Panc1 (cell line): ENCODE results near the gene TBRG1.

Source experiments
- POLR2AphosphoS5 ChIP-seq: IDR thresholded peaks from 2 replicates; pipeline ENCODE4 v1.6.1; 2012; ENCODE audit warnings: mild to moderate bottlenecking, low read depth, low read length, moderate library complexity
- SIN3A ChIP-seq: IDR thresholded peaks from 2 replicates; pipeline ENCODE4 v1.6.1; 2012; ENCODE audit warnings: low read depth, mild to moderate bottlenecking, low read length, moderate library complexity, borderline replicate concordance; ENCODE audit not compliant: insufficient read depth
- TF ChIP-seq, protein P1 (sequence below): fragments of 450-650 bp; IDR thresholded peaks from 2 replicates; pipeline ENCODE4 v1.5.1; 2017; ENCODE audit warnings: mild to moderate bottlenecking
- TF ChIP-seq, protein P2 (sequence below), 2 experiments: IDR thresholded peaks; 2 replicates each; pipeline ENCODE4 v1.6.1; 2011 to 2012; ENCODE audit warnings: low read depth in 2 of 2, control low read depth in 1 of 2, low read length in 1 of 2, mild to moderate bottlenecking in 1 of 2, moderate library complexity in 1 of 2; ENCODE audit not compliant: insufficient read depth in 1 of 2

DNA sequence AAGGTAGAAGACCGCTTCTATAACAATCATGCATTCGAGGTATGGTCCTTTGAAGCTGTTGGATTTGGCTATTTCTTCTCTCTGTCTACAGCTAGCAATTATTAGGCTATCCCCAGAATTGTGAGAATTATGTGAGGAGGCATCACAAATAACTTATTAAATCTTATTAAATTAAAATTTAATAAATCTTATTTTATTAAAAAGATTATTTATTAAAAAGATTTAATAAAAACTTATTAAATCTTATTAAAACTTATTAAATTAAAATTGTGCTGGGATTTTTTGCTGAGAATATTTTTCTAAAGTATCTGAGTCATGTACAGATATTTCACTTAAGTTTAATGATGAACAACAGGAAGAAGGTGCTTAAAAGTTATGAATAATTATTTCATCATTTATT, 58.8 kb downstream of the TBRG1 start:
- TF ChIP-seq POLR2AphosphoS5 (no peak), SIN3A (no peak)
- TF ChIP-seq, protein P1, sequence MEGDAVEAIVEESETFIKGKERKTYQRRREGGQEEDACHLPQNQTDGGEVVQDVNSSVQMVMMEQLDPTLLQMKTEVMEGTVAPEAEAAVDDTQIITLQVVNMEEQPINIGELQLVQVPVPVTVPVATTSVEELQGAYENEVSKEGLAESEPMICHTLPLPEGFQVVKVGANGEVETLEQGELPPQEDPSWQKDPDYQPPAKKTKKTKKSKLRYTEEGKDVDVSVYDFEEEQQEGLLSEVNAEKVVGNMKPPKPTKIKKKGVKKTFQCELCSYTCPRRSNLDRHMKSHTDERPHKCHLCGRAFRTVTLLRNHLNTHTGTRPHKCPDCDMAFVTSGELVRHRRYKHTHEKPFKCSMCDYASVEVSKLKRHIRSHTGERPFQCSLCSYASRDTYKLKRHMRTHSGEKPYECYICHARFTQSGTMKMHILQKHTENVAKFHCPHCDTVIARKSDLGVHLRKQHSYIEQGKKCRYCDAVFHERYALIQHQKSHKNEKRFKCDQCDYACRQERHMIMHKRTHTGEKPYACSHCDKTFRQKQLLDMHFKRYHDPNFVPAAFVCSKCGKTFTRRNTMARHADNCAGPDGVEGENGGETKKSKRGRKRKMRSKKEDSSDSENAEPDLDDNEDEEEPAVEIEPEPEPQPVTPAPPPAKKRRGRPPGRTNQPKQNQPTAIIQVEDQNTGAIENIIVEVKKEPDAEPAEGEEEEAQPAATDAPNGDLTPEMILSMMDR, result no peak
- TF ChIP-seq, protein P2, sequence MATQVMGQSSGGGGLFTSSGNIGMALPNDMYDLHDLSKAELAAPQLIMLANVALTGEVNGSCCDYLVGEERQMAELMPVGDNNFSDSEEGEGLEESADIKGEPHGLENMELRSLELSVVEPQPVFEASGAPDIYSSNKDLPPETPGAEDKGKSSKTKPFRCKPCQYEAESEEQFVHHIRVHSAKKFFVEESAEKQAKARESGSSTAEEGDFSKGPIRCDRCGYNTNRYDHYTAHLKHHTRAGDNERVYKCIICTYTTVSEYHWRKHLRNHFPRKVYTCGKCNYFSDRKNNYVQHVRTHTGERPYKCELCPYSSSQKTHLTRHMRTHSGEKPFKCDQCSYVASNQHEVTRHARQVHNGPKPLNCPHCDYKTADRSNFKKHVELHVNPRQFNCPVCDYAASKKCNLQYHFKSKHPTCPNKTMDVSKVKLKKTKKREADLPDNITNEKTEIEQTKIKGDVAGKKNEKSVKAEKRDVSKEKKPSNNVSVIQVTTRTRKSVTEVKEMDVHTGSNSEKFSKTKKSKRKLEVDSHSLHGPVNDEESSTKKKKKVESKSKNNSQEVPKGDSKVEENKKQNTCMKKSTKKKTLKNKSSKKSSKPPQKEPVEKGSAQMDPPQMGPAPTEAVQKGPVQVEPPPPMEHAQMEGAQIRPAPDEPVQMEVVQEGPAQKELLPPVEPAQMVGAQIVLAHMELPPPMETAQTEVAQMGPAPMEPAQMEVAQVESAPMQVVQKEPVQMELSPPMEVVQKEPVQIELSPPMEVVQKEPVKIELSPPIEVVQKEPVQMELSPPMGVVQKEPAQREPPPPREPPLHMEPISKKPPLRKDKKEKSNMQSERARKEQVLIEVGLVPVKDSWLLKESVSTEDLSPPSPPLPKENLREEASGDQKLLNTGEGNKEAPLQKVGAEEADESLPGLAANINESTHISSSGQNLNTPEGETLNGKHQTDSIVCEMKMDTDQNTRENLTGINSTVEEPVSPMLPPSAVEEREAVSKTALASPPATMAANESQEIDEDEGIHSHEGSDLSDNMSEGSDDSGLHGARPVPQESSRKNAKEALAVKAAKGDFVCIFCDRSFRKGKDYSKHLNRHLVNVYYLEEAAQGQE (IDR thresholded peaks at IDR 0.05; ENCODE audit: insufficient read depth in 1 of 2, low read depth in 2 of 2, low read length in 1 of 2), result no peak
